DOHH2 (cell line): ENCODE measurements around the gene TRIB2.

ENCODE experiments used
- CTCF ChIP-seq: fragments of 200-600 bp; sonication (generic); IDR thresholded peaks from one replicate; pipeline ENCODE4 v1.5.1; 2014; ENCODE audit warnings: antibody characterized with exemption, mild to moderate bottlenecking, low read depth, low read length; ENCODE audit not compliant: poor library complexity, severe bottlenecking
- EZH2phosphoT487 ChIP-seq: fragments of 200-600 bp; sonication (generic); IDR thresholded peaks from 2 replicates; pipeline ENCODE4 v1.6.1; 2017; ENCODE audit warnings: borderline replicate concordance, mild to moderate bottlenecking, antibody characterized with exemption, low read length, moderate library complexity, mixed read lengths

- TF ChIP-seq CTCF (no peak), EZH2phosphoT487 (no peak)
Measured at GRCh38 chr2:12761104-12761503, 44.4 kb downstream of the TRIB2 start.
